Measurements from ENCODE around the gene NOS1. TPM values are rescaled to one million over a fixed set of nuclear protein-coding genes. Genes with fewer than 3 reads are reported as not detected.
"Not testable (repeated sequence)": the region's sequence is repeated elsewhere in the genome, so short reads cannot be mapped to it uniquely, and the experiment has no call there.

The NOS1 gene
- total RNA-seq, 1 donor from 2014 or later = 0.10 TPM

DNA sequence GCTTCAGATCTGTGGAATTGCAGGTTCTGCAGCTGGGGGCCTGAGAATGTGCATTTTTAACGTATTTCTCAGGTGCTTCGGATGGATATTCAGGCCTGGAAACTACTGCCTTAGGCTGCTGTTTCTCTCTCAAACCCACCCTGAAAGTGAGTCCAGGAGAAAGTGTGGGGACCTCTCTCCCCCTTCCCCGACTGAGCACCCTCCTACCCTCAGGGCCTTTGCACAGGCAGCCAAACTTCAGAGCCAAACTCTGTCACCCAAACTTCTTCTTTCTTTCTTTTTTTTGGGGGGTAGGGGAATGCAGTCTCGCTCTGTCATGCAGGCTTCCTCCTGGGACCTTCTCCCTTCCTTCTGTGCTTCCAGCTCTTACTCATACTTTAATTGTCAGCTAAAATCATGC is 88.7 kb downstream of the NOS1 start:
- no peak for DNase-seq (ENCODE audit: low spot score)

DNA sequence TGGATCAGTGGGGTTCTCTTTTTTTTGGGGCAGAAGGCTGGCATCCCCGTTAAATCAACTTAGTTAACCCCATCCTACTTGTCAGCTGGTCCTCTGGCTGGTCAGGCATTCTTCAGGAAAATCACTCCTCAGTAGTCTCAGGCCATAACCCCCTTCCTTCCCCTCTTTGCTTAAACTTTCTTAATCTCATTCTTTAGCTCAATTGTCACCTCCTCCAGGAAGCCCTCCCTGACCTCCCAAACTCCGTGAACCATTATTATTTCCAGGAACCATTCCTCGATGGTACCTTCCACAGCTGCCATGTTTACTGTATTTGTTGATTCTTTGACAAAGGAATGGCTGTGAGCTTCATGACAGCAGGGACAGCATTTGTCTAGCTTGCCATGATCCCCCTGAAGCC is 98.7 kb downstream of the NOS1 start:
- no peak for DNase-seq (ENCODE audit: low spot score)

DNA sequence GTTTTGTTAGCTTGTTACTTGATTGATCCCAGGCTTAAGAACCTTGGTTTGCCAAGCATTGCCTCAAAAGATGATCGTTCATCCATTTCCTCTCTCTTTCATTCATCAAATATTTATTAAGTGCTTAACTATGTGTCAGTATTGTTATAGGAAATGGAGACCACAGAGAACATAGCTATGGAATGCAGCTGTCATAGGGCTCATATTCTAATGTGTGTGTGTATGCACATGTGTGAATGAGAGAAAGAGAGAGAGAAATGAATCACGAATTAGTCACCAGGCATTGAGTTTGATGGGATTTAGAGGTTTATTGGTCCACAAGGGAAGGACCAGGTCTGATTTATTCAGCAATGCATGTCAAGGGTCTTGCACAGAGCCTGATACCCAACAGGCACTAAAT is 100.2 kb downstream of the NOS1 start:
- DNase-seq (ENCODE audit: low spot score) = no peak

DNA sequence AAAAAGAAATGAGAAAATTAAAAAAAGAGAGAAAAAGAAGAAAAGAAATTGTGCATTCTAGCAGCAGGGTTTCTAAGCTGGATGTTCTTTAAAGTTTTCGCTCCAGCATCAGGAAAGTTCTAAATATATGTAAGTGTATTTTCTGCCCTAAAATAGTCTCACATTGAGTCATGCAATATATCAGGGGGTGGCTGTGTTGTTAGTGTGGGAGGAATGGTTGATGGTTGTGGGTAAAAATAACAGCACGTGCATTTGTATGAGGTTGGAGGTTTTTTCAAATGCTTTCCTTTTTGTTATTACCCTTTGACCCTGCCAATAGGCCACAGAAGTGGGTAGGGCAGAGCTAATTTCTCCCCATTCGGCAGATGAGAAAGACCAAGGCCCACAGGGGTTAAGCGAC is 106.0 kb downstream of the NOS1 start:
- no peak for DNase-seq (ENCODE audit: low spot score)

DNA sequence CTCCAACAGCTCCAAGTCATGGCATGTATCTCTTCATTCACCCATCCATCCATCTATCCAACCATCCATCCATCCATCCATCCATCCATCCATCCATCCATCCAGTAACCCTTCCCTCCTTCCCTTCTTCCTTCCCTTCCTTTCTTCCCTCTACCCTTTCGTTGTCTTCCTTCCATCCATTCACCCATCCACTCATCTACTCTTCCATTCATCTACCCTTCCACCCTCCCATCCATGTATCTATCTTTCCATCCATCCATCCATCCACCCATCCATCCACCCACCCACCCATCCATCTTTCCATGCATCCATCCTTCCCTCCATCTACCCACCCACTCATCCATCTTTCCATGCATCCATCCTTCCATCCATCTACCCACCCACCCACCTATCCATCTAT is 117.9 kb downstream of the NOS1 start:
- DNase-seq (ENCODE audit: low spot score) = no peak

DNA sequence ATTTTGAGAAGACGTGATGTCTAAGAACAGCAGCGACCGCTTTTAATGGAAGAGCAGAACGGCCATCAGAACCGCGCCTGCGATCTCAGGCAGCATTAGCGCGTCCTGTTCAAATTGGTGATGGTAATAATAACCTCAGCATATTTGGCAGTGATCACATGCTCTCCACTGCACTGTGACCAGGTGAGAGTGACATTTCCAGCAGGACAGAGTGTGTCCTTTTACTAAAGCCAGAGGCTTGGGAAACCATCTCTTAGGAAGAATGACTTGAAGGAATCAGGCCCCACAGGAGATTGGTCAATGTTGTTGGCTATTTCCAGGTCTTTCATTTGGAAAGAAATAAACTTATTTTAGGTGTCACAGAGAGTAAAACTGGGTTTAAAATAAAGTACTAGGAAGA is 119.7 kb downstream of the NOS1 start:
- DNase-seq (ENCODE audit: low spot score) = no peak

DNA sequence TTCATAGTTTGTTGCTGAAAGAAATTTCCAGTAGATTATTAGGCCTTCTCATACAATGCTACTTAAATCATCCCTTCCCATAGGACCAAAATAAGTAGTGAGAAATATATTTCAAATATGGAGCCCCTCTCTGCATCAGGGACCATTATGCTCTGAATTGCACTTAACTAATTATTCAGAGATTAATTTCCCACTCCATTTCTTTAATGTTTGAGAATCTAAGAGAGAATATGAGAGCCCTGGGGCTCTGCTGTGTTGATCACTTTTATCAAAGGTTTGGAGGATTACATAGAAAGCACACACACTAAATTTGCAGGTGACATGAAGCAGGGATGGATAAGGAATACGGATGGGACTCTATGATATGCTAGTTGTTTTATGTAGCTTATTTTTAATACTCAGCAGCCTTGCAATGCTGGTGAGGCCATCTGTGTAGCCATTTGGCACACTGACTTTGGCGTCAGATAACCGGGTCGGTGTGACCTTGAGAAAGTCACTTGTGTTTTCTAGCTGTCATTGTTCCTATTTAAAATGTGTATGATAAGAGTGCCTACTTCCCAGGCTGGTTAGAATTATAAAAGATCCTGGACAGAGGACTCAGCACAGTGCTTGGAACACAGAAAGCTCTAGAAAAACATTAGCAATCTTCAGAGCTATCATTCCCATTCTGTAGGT is 121.2 kb downstream of the NOS1 start:
- DNase-seq (ENCODE audit: low spot score) = no peak

DNA sequence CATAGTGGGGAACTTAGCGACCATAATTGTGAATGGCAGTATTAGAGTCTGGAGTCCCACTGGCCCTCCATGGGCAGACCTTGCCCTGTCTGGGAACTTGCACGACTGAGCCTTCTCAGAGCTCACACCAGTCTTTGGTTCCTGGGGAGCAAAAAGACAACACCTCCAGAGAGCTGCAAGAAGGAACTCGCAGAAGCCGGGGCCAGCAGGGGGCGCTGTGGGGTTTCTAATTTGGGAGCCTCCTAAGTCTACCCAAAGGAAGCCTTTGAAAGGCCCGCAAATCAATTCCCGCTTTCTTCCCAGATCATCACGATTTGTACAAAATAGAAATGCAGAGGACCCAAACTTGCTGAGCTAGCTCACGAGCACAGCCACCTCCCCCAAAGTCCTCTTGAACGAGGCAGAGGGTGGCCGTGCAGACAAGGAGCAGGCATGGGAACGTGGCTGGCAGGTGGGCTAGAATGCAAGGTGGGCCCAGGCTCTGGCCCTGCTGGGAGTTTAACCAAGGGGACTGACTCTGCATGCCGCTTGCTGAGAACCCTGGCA is 124.9 kb downstream of the NOS1 start:
- DNase-seq (ENCODE audit: low spot score) = peak; percentile 81

DNA sequence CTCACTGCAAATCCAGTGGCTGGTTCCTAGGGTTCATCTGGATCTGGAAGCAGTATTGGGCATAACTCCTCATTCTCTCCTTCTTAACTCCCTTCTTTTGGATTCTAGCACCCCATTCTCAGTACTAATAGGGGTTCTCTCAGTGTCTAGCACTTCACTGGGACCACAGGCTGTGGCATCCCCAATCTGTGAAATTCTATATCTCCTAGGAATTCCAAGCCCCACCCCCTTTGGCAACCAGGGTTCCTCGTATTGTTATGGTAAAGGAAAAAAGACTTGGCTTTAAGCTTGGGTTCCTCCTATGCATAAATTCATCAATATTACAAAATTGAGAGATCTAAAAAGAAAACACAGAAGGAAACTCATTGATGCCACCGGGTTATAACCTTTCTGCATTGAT is 126.2 kb downstream of the NOS1 start:
- DNase-seq (ENCODE audit: low spot score) = no peak

DNA sequence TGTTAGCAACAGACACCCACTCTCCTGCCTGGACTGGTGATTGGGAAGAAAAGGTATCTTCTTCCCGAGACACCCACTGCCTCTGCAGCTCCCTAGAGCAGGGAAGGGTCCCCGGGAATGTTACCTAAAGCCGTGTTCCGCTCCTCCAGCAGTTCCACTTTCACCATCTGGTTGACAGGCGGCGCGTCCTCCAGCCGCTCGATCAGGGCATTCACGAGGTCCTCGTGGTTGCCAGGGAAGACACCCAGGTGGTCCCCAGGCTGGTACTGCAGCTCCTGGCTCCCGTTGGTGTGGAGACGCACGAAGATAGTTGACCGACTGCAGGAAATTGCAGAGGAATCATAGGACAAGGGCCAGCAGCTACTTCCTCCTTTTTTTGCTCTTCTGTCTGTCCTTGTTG is 127.0 kb downstream of the NOS1 start:
- no peak for DNase-seq (ENCODE audit: low spot score)

DNA sequence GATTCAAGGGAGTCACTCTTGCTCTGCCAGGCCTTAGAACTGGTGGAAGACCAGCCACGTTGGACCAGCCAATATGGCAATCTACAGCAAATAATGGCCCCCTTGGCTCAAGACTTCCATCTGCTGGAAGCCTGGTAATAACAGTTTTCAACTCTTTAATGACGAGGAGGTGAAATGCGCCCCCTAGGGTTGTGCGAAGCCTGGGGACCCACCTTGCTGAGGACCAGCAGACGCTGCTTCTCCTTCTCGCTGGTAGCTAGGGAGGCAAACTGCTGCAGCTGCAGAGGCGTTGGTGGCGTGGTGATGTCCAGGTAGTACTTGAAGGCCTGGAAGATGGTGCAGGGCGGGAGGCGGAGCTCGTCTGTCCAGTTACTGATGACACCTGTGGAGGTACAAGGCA is 129.7 kb downstream of the NOS1 start:
- DNase-seq (ENCODE audit: low spot score) = no peak

DNA sequence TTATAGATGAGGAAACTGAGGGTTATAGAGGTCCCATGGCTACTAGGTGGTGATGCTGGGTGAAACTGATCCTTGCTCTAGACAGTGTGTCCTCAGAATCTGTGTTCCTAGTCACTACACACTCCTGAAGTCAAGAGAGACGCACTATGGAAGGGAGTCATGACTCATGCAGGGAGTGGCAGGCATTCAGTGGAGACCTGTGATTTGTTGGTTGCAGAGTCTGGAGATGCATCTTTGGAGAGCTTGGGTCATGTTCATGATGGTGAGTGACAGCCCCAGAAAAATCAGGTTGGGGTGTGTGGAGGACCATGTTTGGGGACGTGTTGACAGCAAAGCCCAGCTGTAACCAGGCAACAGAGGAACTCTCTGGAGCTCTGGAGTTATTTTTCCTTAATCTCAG is 133.2 kb downstream of the NOS1 start:
- no peak for DNase-seq (ENCODE audit: low spot score)

DNA sequence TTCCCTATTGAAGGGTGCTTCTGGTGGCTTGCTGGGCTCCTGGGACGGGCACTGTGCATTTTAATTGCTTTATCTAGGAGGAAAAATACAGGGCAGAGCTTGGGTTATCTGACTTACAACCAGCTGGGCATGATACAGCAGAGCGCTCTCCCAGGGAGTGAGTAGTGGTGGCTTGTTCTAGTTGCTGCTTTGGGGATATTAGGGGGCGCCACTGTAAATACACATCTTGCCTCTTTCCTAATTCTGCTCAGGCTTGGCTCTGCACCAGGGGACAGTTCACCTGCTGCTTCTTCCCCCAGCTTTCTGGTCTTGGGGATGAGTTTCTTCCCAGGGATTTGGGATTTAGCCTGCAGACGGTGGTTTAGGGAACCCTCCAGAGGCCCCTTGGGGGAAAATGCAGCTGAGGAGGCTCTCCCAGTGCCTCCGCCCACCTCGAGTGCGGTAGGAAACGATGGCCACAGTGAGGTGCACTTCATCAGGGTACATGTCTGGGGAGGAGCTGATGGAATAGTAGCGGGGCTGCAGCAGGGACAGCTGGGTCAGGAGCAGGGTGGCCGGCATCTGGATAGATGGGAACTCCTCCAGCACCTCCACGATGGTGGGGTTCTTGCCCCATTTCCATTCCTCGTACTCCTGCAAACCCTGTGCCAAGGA is 134.3 kb downstream of the NOS1 start:
- no peak for DNase-seq (ENCODE audit: low spot score)

DNA sequence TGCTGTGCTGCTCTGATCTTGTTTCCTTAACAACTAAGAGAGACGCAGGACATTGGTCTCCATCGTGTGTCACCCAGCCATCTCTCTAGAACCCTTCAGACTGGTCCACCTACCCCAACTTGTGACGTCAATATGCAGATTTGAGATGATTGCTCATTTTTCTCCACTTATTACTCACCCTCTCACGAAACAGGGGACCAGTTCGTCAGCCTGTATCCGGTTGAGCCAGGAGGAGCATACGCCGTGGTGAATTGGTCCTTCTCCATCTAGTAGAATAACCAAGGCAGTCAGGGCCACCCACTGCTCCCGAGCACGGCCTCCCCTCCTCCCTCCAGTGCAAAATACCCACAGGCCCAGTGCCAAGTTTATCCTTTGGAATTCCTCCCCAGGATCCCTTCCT is 134.9 kb downstream of the NOS1 start:
- no peak for DNase-seq (ENCODE audit: low spot score)

DNA sequence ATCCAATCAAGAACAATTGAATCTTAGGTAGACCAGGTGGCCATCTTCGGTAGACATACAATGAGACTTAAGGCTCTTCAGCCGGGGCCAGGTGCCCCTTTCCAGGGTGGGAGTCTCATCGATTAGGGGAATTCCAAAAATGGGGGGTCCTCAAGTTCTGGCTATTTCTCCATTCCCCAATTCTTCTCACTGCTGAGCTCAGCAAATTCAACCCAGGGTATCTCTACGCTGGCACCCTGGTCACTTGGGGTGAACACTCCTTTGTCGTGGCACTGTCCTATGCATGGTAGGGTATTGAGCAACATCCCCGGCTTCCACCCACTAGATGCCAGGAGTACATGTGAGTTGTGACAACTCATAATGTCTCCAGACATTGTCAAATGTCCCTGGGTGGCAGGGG is 136.2 kb downstream of the NOS1 start:
- DNase-seq (ENCODE audit: low spot score) = no peak

DNA sequence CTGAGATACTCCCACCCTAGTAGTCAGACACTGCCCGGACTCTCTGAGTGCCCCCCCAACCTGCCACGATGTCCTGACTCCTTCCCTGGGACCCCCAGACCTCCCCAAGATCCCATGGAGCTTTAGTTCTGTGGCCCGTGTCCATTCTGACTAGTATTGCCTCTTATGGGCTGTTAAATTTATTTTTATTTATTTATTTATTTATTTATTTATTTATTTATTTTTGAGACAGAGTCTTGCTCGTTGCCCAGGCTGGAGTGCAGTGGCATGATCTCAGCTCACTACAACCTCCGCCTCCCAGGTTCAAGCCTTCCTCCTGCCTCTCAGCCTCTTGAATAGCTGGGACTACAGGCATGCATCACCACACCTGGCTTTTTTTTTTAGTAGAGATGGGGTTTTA is 140.5 kb downstream of the NOS1 start:
- DNase-seq (ENCODE audit: low spot score) = not testable (repeated sequence)

DNA sequence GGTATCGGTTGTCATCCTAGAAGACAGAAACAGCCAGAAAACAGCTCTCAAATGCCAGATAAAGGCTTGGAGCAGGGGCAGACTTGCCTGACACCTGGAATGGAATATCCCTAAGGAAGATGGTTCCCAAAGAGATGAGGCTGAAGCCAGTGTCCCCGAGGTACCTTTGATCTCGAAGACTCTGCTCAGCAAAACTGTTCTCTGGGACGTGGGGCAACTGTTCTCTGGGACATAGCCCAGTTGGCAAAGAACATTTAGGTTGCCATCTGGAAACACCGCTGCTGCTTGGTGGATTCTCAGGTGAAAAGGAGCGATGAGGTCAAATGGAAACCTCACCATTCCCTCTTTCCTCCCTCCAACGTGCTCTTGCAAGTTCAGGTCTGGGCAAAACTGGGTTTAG is 143.3 kb downstream of the NOS1 start:
- no peak for DNase-seq (ENCODE audit: low spot score)

DNA sequence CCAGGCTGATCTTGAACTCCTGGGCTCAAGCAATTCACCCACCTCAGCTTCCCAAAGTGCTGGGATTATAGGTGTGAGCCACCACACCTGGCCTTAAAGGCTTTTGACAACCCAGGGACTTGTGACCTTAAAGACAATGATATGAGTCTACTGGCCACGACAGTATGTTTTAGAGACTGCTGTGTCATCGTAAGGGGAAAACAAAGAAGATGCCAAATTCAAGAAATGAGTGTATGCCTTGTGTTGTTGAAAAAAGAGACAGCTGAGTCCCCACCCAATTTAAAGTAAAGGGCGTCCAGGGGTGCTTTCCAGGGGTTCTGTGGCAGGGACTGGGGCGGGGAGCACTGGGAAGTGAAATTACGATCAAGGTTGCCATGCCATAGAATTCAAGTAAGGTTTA is 144.7 kb downstream of the NOS1 start:
- DNase-seq (ENCODE audit: low spot score) = no peak

DNA sequence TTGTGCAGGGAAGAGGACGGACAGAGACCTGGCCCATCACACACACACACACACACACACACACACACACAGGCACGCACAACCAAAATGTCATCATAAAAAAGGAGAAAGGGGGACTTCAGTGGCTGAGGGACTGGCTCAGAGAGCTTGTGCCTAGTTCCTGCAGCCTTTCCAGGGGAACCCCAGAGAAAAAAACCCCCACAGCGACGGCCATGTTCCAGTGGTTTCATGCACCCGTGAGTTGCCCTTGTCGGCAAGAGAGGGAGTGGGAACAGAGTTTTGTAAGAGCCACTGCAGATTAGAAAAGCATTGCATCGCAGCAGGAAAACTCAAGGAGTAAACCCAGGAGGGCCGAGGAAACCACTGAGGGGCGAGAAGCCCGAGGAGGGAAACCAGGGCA is 146.6 kb downstream of the NOS1 start:
- DNase-seq (ENCODE audit: low spot score) = no peak

DNA sequence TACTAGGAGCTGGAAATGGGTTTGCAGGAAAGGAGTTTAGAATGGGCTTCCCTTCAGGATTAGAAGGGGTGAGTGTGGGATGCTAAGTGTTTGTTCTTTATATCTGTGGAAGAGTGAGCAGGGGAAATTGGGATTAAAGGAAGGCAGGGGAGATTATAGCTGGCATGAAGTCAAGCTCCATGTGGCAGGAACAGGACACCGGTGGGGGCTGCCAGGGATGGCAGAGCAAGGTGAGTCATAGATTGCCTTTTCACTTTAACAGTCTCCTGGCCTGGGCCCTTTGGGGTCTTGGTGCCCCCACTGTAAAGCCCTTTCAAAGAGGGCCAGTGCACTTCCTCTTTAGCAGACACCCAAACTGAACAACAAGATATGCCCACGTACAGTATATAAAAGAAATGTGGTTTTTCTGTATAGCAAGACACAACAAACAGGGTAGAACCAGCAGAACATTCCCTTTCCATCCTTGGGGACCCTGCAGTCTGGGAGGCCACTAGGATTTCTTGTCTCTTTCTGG is 148.1 kb downstream of the NOS1 start:
- DNase-seq (ENCODE audit: low spot score) = no peak

DNA sequence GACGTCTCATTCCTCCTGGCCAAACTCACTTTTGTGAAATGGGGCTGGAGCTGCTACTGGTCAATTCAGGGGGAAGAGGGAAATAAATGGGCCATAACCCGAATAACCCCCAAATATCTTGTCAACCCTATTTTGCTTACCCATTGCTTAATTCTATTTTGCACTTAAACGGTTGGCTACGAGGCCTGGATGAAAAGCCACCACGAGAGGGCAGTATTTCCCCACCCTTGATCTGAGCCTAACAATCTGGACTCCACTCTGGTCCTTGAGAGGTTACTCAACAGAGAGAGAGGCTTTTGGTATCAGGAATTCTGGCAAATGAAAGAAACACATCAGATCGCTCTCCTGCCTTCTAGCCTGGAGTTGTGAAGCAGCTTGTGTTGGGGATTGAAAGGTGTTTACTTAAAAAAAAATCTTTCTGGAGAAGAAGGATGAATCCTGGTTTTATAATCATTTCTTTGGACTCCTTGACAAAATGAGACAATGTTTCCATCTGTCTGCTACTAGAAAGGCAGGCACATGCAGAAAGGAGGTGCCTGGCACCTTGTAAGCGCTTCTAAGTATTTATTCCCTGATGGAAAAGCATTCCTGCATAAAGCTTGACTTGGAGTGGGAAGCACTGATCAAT is 148.7 kb downstream of the NOS1 start:
- peak; percentile 74 for DNase-seq (ENCODE audit: low spot score)

DNA sequence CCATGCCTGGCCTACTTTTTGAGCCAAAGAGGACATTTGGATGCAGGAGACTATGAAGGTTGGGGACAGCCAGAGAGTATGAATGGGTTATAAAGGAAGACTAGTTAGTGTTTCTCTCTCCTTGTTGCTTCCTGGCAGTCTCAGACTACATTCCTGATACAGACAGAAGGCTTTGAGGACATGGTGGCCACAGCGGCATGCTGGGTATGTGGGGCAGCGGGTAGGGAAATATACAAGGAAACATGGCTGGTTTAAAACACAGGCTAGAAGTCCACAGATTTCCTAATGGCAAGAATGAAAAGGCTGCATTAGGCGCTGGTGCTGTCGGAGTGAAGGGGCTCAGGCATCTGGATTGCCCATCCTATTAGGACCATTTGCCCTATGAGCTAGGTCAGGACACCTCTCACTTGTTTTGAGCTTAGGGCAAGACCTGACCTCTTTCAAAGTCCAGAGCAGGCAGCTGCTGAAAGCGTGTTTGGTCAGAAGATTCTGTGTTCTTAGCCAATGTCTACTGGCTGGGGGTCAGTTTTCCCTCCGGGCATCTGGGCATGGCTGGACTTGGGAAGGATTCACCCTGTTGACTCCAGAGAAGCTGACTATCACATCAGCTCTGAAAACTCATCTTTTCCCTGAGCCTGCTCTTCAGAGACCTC is 151.0 kb downstream of the NOS1 start:
- no peak for DNase-seq (ENCODE audit: low spot score)
